T47D (cell line): ENCODE results near the gene DCPS.
"Not testable (repeated sequence)": the region's sequence is repeated elsewhere in the genome, so short reads cannot be mapped to it uniquely, and the experiment has no call there.

Experiments used
- DNase-seq, 2 experiments: peaks; one replicate each; pipeline versions ENCODE4 v3.0.0 to v3.0.0-alpha.2; 2011 to 2012; ENCODE audit warnings: low read depth in 1 of 2, low spot score in 1 of 2
- JUND ChIP-seq: IDR thresholded peaks from 2 replicates; pipeline ENCODE4 v1.6.1; 2012; ENCODE audit warnings: low read depth
- in situ Hi-C: cut with HindIII; loops from 2 replicates; pipeline ENCODE4 v1.10.0; 2016; ENCODE audit warnings: low sequenced_read_pairs, low pct_unique_long_range_greater_than_20kb

The DCPS gene

DNA sequence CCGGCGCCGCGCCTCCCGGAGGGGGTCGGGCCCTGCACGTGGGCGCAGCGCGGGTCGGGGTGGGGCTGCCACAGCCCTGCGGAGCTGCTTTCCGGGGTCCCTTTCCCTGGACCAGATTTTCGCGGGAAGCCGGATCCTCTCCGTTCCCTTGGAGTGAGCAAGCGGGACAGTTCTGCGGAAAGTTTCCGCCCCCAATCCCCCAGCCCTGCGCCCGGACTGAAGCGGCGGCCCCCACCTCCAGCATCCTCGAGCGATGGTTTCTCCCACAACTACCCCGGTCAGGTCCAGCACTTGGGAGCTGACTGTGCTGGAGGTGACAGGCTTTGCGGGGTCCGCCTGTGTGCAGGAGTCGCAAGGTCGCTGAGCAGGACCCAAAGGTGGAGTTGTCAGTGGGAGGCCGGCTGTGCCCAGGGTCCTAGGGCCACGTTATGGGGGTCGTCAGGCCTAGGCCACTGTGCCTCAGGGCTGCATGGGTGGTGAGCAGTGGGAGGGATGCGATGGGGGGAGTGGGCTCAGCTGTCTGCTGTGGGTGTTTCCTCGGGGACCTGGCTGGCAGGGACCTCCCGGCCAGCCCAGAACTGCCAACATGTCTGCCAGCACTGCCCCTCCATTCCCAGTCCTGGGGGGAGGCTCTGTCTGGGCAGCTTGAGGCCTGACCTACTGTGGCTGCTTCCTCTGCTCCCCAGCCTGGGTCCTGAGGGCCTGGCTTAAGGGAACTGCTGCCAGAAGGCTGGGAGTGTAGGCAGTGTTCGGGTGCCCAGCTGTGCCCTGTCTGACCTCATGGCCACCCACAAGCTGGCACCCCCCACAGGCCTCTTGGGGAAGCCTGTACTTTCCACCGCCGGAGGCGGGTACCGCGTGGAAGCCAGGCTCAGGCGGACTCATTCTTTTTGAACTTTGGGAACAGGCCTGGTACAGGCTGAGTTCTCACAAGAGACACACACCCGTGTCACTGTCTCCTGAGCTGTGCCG lies 52.4 kb downstream of the DCPS start:
- no peak for TF ChIP-seq JUND
- in situ Hi-C loops, result no loop called here
- DNase-seq, result peak; percentile 56 to 77

DNA sequence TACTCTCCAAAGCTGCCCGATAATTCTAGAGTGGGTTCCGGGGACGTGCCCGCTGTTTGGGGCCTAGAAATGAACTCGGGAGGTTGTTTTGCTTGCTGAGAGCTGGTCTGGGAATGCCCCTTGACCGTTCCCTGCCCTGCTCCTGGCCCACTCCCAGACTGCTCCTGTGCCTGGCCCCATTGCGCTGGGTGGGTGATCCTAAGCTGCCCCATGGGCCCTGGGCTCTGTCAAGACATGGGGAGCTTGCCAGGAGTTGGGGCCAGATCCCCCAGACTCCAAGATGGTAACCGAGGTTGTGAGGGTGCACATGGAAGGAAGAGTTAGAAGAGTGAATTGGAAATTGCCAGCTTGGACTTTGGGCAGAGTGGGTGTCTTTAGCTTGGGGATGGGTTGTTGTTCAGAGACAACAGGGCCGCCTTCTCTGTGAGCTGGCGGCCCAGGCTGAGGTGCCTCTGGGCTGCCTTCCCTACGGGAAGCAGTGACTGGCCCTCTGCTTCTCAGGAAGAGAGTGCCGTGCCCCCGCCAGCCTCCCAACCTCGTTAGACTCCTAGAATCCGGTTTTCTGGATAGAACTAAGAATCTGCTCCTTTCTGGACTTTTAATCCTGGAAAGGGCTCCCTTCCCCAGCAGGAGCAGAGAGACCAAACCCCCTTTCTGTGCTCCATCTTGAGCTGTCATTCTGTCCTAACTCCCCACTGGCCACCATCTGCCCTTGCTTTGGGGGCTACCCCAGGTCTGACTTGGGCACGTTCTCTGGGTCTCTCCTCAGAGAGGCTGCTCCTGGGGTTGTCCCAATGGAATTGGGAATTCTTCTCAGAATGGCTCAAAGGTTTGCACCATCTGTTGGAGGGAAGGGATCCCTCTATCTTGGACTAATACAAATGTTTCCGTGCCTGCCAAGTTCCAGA lies 53.4 kb downstream of the DCPS start:
- no peak for DNase-seq
- in situ Hi-C loops, result no loop called here
- no peak for TF ChIP-seq JUND

DNA sequence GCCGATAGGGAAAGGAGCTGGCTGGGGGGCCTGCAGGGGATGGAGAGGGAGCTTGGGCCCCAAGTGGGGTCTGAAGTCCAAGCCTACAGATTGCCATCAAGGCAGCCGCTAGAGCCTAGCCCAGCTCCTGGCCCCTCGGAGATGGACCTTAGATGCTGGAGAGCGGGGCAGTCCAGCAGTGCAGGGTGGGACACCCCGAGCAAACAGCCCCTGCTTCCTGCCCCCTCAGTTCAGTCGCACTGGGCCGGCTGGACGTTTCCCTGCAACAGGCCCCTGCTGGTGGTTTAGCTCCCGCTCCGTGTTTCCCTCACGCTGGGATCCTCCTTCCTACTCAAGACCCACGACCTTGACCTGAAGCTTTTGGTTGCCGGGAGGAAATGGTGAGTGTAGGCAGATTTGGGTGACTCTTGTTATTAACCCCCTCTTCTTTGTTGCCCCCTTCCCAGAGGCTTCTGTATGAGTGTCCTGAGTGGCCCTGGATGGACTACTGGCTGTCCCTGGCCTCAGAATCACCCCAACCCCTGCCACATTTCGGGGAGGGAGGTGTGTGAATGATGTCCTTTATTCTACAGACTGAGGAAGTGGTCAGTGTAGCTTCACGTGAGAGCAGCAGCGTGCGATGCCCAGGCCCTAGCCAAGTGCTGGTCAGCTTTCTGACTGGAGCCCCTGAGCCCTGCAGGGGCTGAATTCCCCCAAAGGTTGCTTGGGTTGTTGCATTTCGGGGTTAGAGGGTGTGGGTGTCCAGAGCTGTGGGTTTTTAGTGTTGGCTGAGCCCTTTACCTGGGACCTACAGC lies 54.3 kb downstream of the DCPS start:
- TF ChIP-seq JUND, result no peak
- DNase-seq, result no peak
- in situ Hi-C loops, result no loop called here

DNA sequence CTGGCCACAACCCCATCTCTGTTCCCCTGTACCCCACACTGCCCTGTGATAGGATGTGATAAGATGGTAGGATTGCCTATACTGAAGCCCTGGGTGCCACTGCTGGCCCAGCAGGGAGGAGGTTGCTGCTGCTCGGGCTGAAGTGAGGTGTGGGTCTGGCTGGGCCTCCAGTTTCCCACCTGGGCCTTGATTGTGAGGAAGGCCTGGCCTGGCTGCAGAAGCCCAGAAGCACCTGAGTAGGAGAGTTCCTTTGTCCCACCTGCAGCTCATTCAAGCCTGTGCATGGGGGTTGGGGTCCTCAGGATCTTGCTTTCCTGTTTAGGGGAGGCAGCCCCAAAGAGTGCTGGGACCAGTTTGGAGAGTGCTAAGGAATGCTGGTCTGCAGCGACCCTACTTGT lies 54.9 kb downstream of the DCPS start:
- in situ Hi-C loops, result no loop called here
- no peak for TF ChIP-seq JUND
- DNase-seq, result no peak

DNA sequence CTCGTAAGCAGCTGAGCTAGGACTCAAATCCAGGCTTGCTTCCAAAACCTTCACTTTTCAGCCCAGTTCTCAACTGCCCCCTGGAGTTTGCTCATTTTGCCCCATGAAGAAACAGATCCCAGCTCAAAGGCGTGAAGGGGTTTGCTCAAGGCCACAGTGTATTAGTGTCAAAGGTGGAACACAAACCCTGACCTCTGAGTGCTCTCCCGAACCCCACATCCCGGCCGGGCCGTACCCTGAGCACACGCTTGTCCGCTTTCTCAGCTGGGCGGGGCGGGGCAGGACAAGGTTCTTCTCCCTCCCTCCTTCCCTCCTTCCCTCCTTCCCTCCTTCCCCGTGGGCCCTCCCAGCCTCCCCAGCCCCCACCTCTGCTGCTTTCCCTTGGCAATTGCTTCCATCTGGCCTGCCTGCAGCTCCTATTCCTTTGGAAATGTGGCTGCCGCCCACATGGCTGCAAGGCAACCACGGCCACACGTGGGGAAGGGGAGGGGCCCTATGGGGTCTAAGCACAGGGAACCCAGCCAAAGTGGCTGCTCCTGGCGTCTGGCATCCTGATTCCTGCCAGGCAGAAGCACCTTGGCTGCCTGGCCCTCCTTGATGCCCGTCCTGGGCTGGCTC lies 55.7 kb downstream of the DCPS start:
- in situ Hi-C loops, result no loop called here
- TF ChIP-seq JUND, result no peak
- DNase-seq, result peak in 1 of 2 experiments; percentile 75

DNA sequence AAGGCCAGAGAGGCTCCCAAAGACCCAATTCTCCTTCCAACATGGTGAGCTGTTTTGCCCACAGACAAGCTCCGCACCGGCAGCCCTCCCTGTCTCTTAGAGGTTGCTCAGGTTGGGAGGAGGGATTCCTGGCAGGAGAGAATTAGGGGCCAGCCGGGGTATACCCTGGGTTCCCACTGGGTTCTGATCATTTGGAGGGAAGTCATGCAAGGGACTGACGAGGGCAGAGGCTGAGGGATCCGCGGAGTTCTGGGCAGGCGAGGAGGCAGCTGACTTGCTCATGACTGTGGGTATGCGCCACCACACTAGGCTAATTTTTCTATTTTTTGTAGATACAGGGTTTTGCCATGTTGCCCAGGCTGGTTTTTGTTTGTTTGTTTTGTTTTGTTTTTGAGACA lies 56.2 kb downstream of the DCPS start:
- in situ Hi-C loops, result no loop called here
- no peak for TF ChIP-seq JUND
- no peak for DNase-seq

DNA sequence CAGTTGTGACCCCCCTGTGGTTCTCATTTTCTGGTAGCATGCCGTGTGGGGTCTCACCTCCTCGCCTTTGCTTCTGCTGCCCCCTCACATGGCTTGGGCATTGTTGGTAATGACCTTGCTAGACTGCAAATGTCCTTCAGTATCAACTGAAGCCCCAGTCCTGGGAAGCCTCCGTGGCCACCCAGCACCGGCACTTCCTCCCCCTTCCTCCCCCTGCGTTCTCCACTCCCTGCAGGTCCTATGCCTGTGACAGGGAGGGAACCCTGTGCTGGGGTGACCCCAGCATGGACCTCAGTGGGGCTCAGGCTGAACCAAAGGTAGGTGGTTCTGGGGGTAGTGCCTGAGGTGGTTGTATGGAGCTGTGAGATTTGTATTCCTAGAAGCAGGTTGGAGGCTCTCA lies 57.5 kb downstream of the DCPS start:
- no peak for DNase-seq
- TF ChIP-seq JUND, result no peak
- in situ Hi-C loops, result no loop called here

DNA sequence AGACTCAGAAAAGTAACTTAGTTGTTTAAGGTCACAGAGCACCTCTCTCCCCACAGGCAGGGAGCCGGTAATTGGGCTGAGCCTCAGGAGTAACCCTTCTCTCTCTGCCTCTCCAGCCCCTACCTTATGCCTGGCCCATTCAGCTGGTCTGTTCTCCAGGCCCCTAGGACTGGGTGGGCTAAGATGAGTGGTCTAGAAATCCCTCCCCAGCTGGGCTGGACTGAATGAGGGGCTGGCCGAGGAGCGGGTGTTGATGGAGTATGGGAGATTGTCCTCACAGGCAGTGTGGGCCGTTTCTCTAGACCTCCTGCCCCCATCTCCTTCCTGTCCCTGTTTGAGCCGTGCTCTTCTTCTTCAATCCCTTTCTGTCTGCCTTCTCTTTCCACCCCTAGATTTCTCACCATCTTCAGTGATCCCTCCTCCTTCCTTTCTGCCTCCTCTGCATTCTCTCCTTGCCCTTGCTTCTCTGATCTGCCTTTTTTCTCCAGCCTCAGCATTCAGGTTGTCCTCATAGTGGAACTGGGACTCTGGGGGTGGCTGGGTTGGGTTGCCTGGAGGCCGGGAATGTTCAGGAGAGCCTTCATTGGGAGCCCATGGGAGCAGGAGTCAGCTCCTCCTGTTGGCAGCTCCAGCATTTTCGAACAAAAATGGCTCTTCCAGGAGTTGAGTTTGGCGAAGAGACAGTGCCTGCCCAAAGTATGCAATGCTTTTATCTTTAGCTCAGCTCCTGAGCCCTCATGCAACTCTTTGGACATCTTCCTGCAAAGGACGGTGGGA lies 59.2 kb downstream of the DCPS start:
- TF ChIP-seq JUND, result no peak

DNA sequence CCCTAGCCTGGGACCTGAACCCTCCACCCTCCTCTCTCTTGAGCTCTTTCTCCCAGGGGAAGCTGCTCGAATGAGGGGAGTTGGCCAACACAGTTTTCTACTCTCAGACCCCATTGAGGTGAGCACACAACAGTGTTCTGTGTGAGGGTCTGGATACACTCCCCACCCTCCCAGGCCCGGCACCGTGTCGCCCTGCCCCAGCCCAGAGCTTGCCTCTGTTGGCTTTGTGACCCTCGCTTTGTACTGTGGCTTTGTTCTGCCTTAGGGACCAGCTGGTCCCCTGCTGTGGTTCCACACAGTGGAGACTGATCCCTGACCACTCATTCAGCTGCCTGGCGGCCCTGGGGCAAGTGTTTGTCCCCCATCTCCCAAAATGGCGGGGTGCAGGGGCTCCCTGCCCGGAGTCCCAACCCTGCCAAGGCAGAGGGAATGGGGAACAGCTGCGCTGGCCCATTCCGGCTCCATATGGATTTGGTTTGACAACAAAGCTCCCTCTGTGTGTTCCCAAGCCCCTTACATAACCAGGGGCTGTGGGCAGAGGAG lies 59.9 kb downstream of the DCPS start:
- no peak for TF ChIP-seq JUND
- in situ Hi-C loops, result no loop called here
- no peak for DNase-seq

More for the DNA sequence above, 59.2 kb downstream of the DCPS start:
- no peak for DNase-seq
- in situ Hi-C loops, result no loop called here

DNA sequence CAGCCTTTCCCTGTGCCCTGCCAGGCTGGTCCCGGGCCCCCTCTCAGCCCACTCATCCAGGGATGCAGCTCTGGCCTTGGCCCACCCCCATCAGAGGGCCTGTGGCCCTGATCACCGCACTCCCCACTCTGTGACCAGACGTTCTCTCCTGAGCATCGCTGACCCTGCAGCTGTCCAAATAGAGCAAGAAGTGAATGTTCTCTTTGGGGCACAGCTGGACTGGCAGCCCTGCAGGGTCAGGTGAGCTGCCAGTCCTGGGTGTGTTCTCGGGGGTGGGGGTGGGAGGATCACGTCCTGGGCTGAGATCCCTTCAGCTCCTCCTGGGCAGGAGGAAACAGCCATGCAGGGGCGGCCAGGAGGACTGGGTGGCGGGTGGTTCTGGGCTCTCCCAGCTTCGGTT lies 60.9 kb downstream of the DCPS start:
- in situ Hi-C loops, result not testable (repeated sequence)
- DNase-seq, result peak in 1 of 2 experiments; percentile 57

DNA sequence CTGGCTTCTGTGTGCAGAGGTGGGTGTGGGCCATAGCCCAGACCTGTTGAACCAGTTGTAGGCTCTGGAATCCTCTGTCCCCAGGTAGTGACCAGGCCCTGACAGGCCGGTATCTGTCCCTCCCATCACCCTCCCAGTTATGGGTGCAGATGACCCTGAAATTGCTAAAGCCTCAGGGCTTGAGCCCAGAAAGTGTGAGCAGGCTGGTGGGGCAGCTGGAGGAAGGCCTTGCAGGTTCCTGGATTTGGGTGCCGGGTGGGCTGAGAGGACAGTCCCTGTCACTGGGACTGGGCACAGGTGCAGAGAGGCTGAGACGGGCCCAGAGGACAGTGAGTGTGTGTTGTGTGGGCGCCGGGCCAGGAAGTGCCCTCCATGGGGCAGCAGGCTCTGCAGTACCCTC lies 61.6 kb downstream of the DCPS start:
- DNase-seq, result peak in 1 of 2 experiments; percentile 95
- in situ Hi-C loops, result not testable (repeated sequence)
